HG02938 (cell line): ENCODE measurements around the gene CD2AP.
A peak's percentile ranks its signal among the peaks of the same experiment; 100 is the strongest.
"Not testable (repeated sequence)": the region's sequence is repeated elsewhere in the genome, so short reads cannot be mapped to it uniquely, and the experiment has no call there.

Experiments used
- ATAC-seq: cut with Tn5 transposase; IDR thresholded peaks from one replicate; pipeline ENCODE4 v1.9.1; 2021; ENCODE audit warnings: mild to moderate bottlenecking, moderate library complexity; ENCODE audit not compliant: unreplicated experiment

Gene CD2AP

GRCh38 chr6:47477497-47478232 is at the start of gene CD2AP:
TSS of gene CD2AP (plus strand) at chr6:47477789. CDS start at chr6:47478245, 456 bp downstream.
- peak; percentile 82 for ATAC-seq

- no peak for ATAC-seq
Measured at GRCh38 chr6:47428288-47428687, 49.3 kb upstream of the CD2AP start.

- ATAC-seq, result no peak
Measured at GRCh38 chr6:47428746-47429664, 48.6 kb upstream of the CD2AP start.

- no peak for ATAC-seq
Measured at GRCh38 chr6:47434372-47435253, 43.0 kb upstream of the CD2AP start.

- ATAC-seq, result no peak
Measured at GRCh38 chr6:47435254-47435612, 42.4 kb upstream of the CD2AP start.

- ATAC-seq, result no peak
Measured at GRCh38 chr6:47437592-47437991, 40.0 kb upstream of the CD2AP start.

GRCh38 chr6:47438481-47439347 is 38.9 kb upstream of the CD2AP start:
- peak; percentile 83 for ATAC-seq

- ATAC-seq, result peak; percentile 9
Measured at GRCh38 chr6:47439348-47439668, 38.3 kb upstream of the CD2AP start.

GRCh38 chr6:47440719-47441118 is 36.9 kb upstream of the CD2AP start:
- peak; percentile 81 for ATAC-seq

- not testable (repeated sequence) for ATAC-seq
Measured at GRCh38 chr6:47444964-47445363, 32.6 kb upstream of the CD2AP start.

GRCh38 chr6:47446669-47447330 is 30.8 kb upstream of the CD2AP start:
- no peak for ATAC-seq

- ATAC-seq, result no peak
Measured at GRCh38 chr6:47447722-47448121, 29.9 kb upstream of the CD2AP start.

- ATAC-seq, result no peak
Measured at GRCh38 chr6:47451162-47451561, 26.4 kb upstream of the CD2AP start.

- no peak for ATAC-seq
Measured at GRCh38 chr6:47452899-47453298, 24.7 kb upstream of the CD2AP start.

- ATAC-seq, result no peak
Measured at GRCh38 chr6:47453372-47453936, 24.1 kb upstream of the CD2AP start.

- ATAC-seq, result no peak
Measured at GRCh38 chr6:47454713-47455396, 22.7 kb upstream of the CD2AP start.

GRCh38 chr6:47455533-47456209 is 21.9 kb upstream of the CD2AP start:
- ATAC-seq, result peak; percentile 82

GRCh38 chr6:47456536-47456975 is 21.0 kb upstream of the CD2AP start:
- no peak for ATAC-seq
